B cell (primary cell): Measurements from ENCODE around the gene CD96. TPM values are rescaled to one million over a fixed set of nuclear protein-coding genes. Genes with fewer than 3 reads are reported as not detected.

Experiments
- ATAC-seq: fragments of 200-7000 bp; cut with Tn5 transposase; one replicate; pipeline ENCODE4 v1.10.0; 2021; ENCODE audit warnings: low read depth, mild to moderate bottlenecking, moderate number of reproducible peaks, moderate library complexity
- CTCF ChIA-PET: fragments of 350-600 bp; sonication (Branson Sonifier 250); formaldehyde crosslinking; loops from one replicate; lab custom pipeline; 2021; ENCODE audit warnings: antibody characterized with exemption, inconsistent platforms; lab: Charles Lee
- POLR2A ChIA-PET: fragments of 350-600 bp; sonication (Branson Sonifier 250); formaldehyde crosslinking; loops from one replicate; lab custom pipeline; 2021; ENCODE audit warnings: antibody characterized with exemption; lab: Charles Lee
- DNase-seq: peaks from one replicate; pipeline ENCODE4 v3.0.0; 2013
- H2AFZ ChIP-seq: 2 replicates; pipeline ENCODE4 v1.6.1; 2012; ENCODE audit warnings: mild to moderate bottlenecking, low read depth, low read length; ENCODE audit not compliant: insufficient read depth, poor library complexity, severe bottlenecking
- H3K27ac ChIP-seq, 2 donors: 1 replicate in 1 of 2; 2 replicates in 1 of 2; pipeline ENCODE4 v1.5.1; 2012 to 2013; ENCODE audit warnings: low read length in 2 of 2, mild to moderate bottlenecking in 2 of 2, moderate library complexity in 1 of 2
- H3K27me3 ChIP-seq, 4 experiments: fragments of 200-600 bp in 1 of 4; sonication (generic) in 1 of 4; replicated peaks in 1 of 4; 1 replicate in 2 of 4; 2 replicates in 2 of 4; pipeline versions ENCODE4 v1.6.1 to v1.7.0; 2013 to 2016; ENCODE audit warnings: low read length in 3 of 4, mild to moderate bottlenecking in 2 of 4, mixed read lengths in 1 of 4, moderate library complexity in 1 of 4; ENCODE audit not compliant: insufficient read depth in 4 of 4, control insufficient read depth in 3 of 4; ENCODE audit errors: control extremely low read depth in 1 of 4
- H3K36me3 ChIP-seq, 2 experiments: replicated peaks in 1 of 2; 1 replicate in 1 of 2; 2 replicates in 1 of 2; pipeline versions ENCODE4 v1.6.1 to v1.7.1; 2013; ENCODE audit warnings: low read length in 1 of 2; ENCODE audit not compliant: insufficient read depth in 2 of 2, control insufficient read depth in 1 of 2; ENCODE audit errors: control extremely low read depth in 1 of 2, extremely low read depth in 1 of 2
- H3K4me1 ChIP-seq, 2 donors: fragments of 200-600 bp in 1 of 2; sonication (generic) in 1 of 2; 1 replicate in 1 of 2; 2 replicates in 1 of 2; pipeline versions ENCODE4 v1.5.1 to v1.6.1; 2013 to 2017; ENCODE audit warnings: low read length in 2 of 2; ENCODE audit not compliant: control insufficient read depth in 2 of 2, insufficient read depth in 2 of 2
- H3K4me2 ChIP-seq: replicated peaks from 2 replicates; pipeline ENCODE3; 2012; ENCODE audit warnings: mild to moderate bottlenecking, low read depth, low read length; ENCODE audit not compliant: poor library complexity, severe bottlenecking
- H3K4me3 ChIP-seq, 5 experiments: fragments of 200-600 bp in 1 of 5; sonication (generic) in 1 of 5; 1 replicate in 3 of 5; 2 replicates in 2 of 5; pipeline versions ENCODE4 v1.5.1 to v1.7.0; 2011 to 2016; ENCODE audit warnings: low read length in 4 of 5, mild to moderate bottlenecking in 4 of 5, low read depth in 2 of 5, control low read depth in 1 of 5, moderate library complexity in 1 of 5; ENCODE audit not compliant: insufficient read depth in 1 of 5; ENCODE audit errors: control extremely low read depth in 1 of 5, extremely low read depth in 1 of 5
- H3K79me2 ChIP-seq: fragments of 200-600 bp; sonication (generic); one replicate; pipeline ENCODE4 v1.6.0; 2016; ENCODE audit warnings: low read length; ENCODE audit not compliant: control insufficient read depth, insufficient read depth
- H3K9ac ChIP-seq: fragments of 200-600 bp; sonication (generic); 2 replicates; pipeline ENCODE4 v1.6.1; 2017; ENCODE audit warnings: mild to moderate bottlenecking, low read length, moderate library complexity
- H3K9me3 ChIP-seq, 3 donors: one replicate each; pipeline versions ENCODE4 v1.6.1 to v1.7.1; 2013; ENCODE audit warnings: low read length in 2 of 3; ENCODE audit not compliant: control insufficient read depth in 2 of 3, insufficient read depth in 1 of 3; ENCODE audit errors: control extremely low read depth in 1 of 3
- H4K20me1 ChIP-seq: 2 replicates; pipeline ENCODE4 v1.6.0; 2012; ENCODE audit warnings: mild to moderate bottlenecking, low read length; ENCODE audit not compliant: insufficient read depth, control insufficient read depth, poor library complexity, severe bottlenecking
- H3K27ac Mint-ChIP-seq: one replicate; pipeline ENCODE4 v1.8.0; 2021; ENCODE audit warnings: mixed read lengths
- H3K27me3 Mint-ChIP-seq: one replicate; pipeline ENCODE4 v1.8.0; 2021; ENCODE audit warnings: mixed read lengths
- H3K4me1 Mint-ChIP-seq: one replicate; pipeline ENCODE4 v1.8.0; 2021; ENCODE audit warnings: mixed read lengths
- H3K4me3 Mint-ChIP-seq: one replicate; pipeline ENCODE4 v1.8.0; 2021; ENCODE audit warnings: mixed read lengths
- H3K9me3 Mint-ChIP-seq: one replicate; pipeline ENCODE4 v1.8.0; 2022; ENCODE audit warnings: mixed read lengths; ENCODE audit not compliant: insufficient read depth
- CTCF ChIP-seq: fragments of 200-600 bp; IDR thresholded peaks from one replicate; pipeline ENCODE4 v1.8.0; 2022; ENCODE audit warnings: antibody characterized with exemption, mild to moderate bottlenecking
- EZH2 ChIP-seq: IDR thresholded peaks from 2 replicates; pipeline ENCODE4 v1.6.1; 2012; ENCODE audit warnings: borderline replicate concordance, low read depth, mild to moderate bottlenecking, moderate library complexity, low read length; ENCODE audit not compliant: insufficient read depth, poor library complexity, severe bottlenecking
- WGBS: methylation state at CpG from one replicate; pipeline ENCODE4 v1.1.5; 2013; ENCODE audit warnings: missing lambda C conversion rate; ENCODE audit not compliant: insufficient coverage; 5-methylcytosine and 5-hydroxymethylcytosine counted together
- intact Hi-C: fragments of 100-400 bp; cut with micrococcal nuclease; formaldehyde crosslinking; loops from one replicate; pipeline ENCODE4 v1.10.0; 2022
- polyA plus RNA-seq: library from polyadenylated mRNA; depleted of rRNA; stranded (reverse); fragments of >200 nt; gene quantifications from 2 replicates; pipeline ENCODE4 v1.2.3, GENCODE V29; 2012
- total RNA-seq, 2 donors: library from RNA; stranded (reverse); fragments of 120-200 nt in 1 of 2; gene quantifications; 1 replicate in 1 of 2; 2 replicates in 1 of 2; pipeline versions ENCODE4 v1.2.3 to v1.2.4, GENCODE V29; 2013 to 2022

Gene CD96
- total and polyA plus RNA-seq, 2 donors (not counting 1 experiment from before 2014, with no cell fraction given) = 21.4 to 56.2 TPM

GRCh38 chr3:111545349-111545748 is 3.4 kb downstream of the CD96 start:
- Histone ChIP-seq H3K4me1 (peaks cover 60 to 75% of the 10 kb centered on the region in 2 donors), H3K9ac (no peak overlapping the region), H3K27me3 (no peaks in the 10 kb centered on the region), H4K20me1 (no peaks in the 10 kb centered on the region), H2AFZ (no peak overlapping the region), H3K36me3 (peaks cover 0 to 11% of the 10 kb centered on the region in 2 experiments), H3K4me2 (no peak overlapping the region), H3K79me2 (no peaks in the 10 kb centered on the region), H3K27ac (no peak overlapping the region), H3K4me3 (no peak overlapping the region), H3K9me3 (no peaks in the 10 kb centered on the region)
- peaks cover 55% of the 10 kb centered on the region for H3K4me1 Mint-ChIP-seq
- intact Hi-C loops = no loop called here
- H3K4me3 Mint-ChIP-seq = peak overlapping the region; percentile 8
- ChIA-PET CTCF (no interaction called here), POLR2A (no interaction called here)
- no peak for DNase-seq
- peak overlapping the region; percentile 84 for H3K27ac Mint-ChIP-seq
- H3K27me3 Mint-ChIP-seq = no peaks in the 10 kb centered on the region
- H3K9me3 Mint-ChIP-seq = no peaks in the 10 kb centered on the region
- no CpG with 5 or more reads among the region's 2 CpGs for WGBS
- ATAC-seq = no peak
- TF ChIP-seq EZH2 (no peak), CTCF (no peak)

- peak overlapping the region; percentile 45 for H2AFZ ChIP-seq
- 4% methylated on average over 3 of the region's 4 CpGs for WGBS
- Mint-ChIP-seq H3K4me1 (peaks cover 37% of the 10 kb centered on the region), H3K4me3 (no peak overlapping the region), H3K27ac (no peak overlapping the region), H3K27me3 (no peaks in the 10 kb centered on the region), H3K9me3 (no peaks in the 10 kb centered on the region)
- POLR2A ChIA-PET = no interaction called here
- H4K20me1 ChIP-seq = no peaks in the 10 kb centered on the region
- no peaks in the 10 kb centered on the region for H3K9me3 ChIP-seq
- DNase-seq (peak; percentile 69), ATAC-seq (peak; percentile 72)
- peak overlapping the region; percentile 57 for H3K4me2 ChIP-seq
- H3K36me3 ChIP-seq = peaks cover 0 to 11% of the 10 kb centered on the region in 2 experiments
- peaks cover 54 to 81% of the 10 kb centered on the region in 2 donors for H3K4me1 ChIP-seq
- H3K4me3 ChIP-seq = peak overlapping the region in 2 of 5 experiments; percentile 28 to 43
- H3K27me3 ChIP-seq = no peaks in the 10 kb centered on the region
- no peak for TF ChIP-seq EZH2
- no peak for TF ChIP-seq CTCF
- CTCF ChIA-PET = interaction anchor here (0.8 to 1.9 kb wide), 8 partner anchors 8 to 466 kb away, joined by 3 to 9 read pairs (median 3); no protein-coding TSS in a partner anchor
- intact Hi-C loops = loop anchor here (1.0 kb wide), 1 partner anchor 8 kb away; no protein-coding TSS in a partner anchor
- H3K79me2 ChIP-seq = no peaks in the 10 kb centered on the region
- H3K27ac ChIP-seq = peak overlapping the region; percentile 47 to 72
- H3K9ac ChIP-seq = peak overlapping the region; percentile 44
Measured at GRCh38 chr3:111547631-111548030, 5.6 kb downstream of the CD96 start.
